Naive thymus-derived CD4-positive, alpha-beta T cell (primary cell): ENCODE data around the gene RRN3. TPM values are rescaled to one million over a fixed set of nuclear protein-coding genes. Genes with fewer than 3 reads are reported as not detected.
"Not testable (repeated sequence)": the region's sequence is repeated elsewhere in the genome, so short reads cannot be mapped to it uniquely, and the experiment has no call there.

ENCODE experiments used
- ATAC-seq: fragments of 150-1000 bp; cut with Tn5 transposase; 2 replicates; pipeline ENCODE4 v1.10.0; 2021; ENCODE audit warnings: mild to moderate bottlenecking, moderate library complexity
- CTCF ChIA-PET: fragments of 350-600 bp; sonication (Branson Sonifier 250); formaldehyde crosslinking; loops from one replicate; lab custom pipeline; 2021; ENCODE audit warnings: antibody characterized with exemption; lab: Charles Lee
- POLR2A ChIA-PET: fragments of 350-600 bp; sonication (Branson Sonifier 250); formaldehyde crosslinking; loops from one replicate; lab custom pipeline; 2021; ENCODE audit warnings: antibody characterized with exemption, inconsistent platforms; lab: Charles Lee
- DNase-seq, 9 donors: peaks; one replicate each; pipeline versions ENCODE4 v3.0.0 to v3.0.0-alpha.2; 2020 to 2022; ENCODE audit warnings: mixed read lengths in 1 of 9
- H3K27ac ChIP-seq: one replicate; pipeline ENCODE4 v1.7.0; 2013; ENCODE audit warnings: mild to moderate bottlenecking, low read depth, low read length, moderate library complexity
- H3K27me3 ChIP-seq, 2 donors: one replicate each; pipeline ENCODE4 v1.7.0; 2013; ENCODE audit warnings: low read length in 2 of 2, mild to moderate bottlenecking in 2 of 2, moderate library complexity in 2 of 2; ENCODE audit not compliant: control insufficient read depth in 2 of 2, insufficient read depth in 2 of 2
- H3K36me3 ChIP-seq, 3 experiments: 1 replicate in 2 of 3; 2 replicates in 1 of 3; pipeline ENCODE4 v1.7.0; 2013; ENCODE audit warnings: low read length in 3 of 3, mild to moderate bottlenecking in 3 of 3, moderate library complexity in 1 of 3; ENCODE audit not compliant: insufficient read depth in 3 of 3, control insufficient read depth in 2 of 3
- H3K4me1 ChIP-seq, 2 donors: one replicate each; pipeline ENCODE4 v1.7.0; 2013; ENCODE audit warnings: low read length in 2 of 2, mild to moderate bottlenecking in 2 of 2, moderate library complexity in 1 of 2; ENCODE audit not compliant: control insufficient read depth in 2 of 2, insufficient read depth in 2 of 2
- H3K4me3 ChIP-seq: 2 replicates; pipeline ENCODE4 v1.7.0; 2013; ENCODE audit warnings: mild to moderate bottlenecking, low read length
- H3K9me3 ChIP-seq, 3 experiments: 1 replicate in 2 of 3; 2 replicates in 1 of 3; pipeline ENCODE4 v1.7.0; 2013; ENCODE audit warnings: low read length in 3 of 3; ENCODE audit not compliant: control insufficient read depth in 2 of 3
- H3K27ac Mint-ChIP-seq, 9 donors: one replicate each; pipeline ENCODE4 v1.8.0; 2020 to 2022; ENCODE audit warnings: mixed read lengths in 9 of 9, mild to moderate bottlenecking in 8 of 9, moderate library complexity in 5 of 9, inconsistent platforms in 2 of 9
- H3K27me3 Mint-ChIP-seq, 5 donors: one replicate each; pipeline ENCODE4 v1.8.0; 2021 to 2022; ENCODE audit warnings: mixed read lengths in 5 of 5, mild to moderate bottlenecking in 1 of 5
- H3K36me3 Mint-ChIP-seq, 5 donors: one replicate each; pipeline ENCODE4 v1.8.0; 2020 to 2022; ENCODE audit warnings: mixed read lengths in 5 of 5, mild to moderate bottlenecking in 3 of 5, inconsistent platforms in 1 of 5
- H3K4me1 Mint-ChIP-seq, 7 donors: one replicate each; pipeline ENCODE4 v1.8.0; 2020 to 2022; ENCODE audit warnings: mixed read lengths in 7 of 7, mild to moderate bottlenecking in 3 of 7, inconsistent platforms in 1 of 7
- H3K4me3 Mint-ChIP-seq, 10 donors: one replicate each; pipeline ENCODE4 v1.8.0; 2020 to 2022; ENCODE audit warnings: mild to moderate bottlenecking in 10 of 10, mixed read lengths in 10 of 10, moderate library complexity in 6 of 10, inconsistent platforms in 2 of 10
- H3K9me3 Mint-ChIP-seq, 11 donors: one replicate each; pipeline ENCODE4 v1.8.0; 2020 to 2022; ENCODE audit warnings: mixed read lengths in 11 of 11, mild to moderate bottlenecking in 4 of 11, inconsistent platforms in 1 of 11, moderate library complexity in 1 of 11
- intact Hi-C, 2 donors: fragments of 100-400 bp; cut with micrococcal nuclease; formaldehyde crosslinking; loops; one replicate each; pipeline ENCODE4 v1.15.1; 2023
- polyA plus RNA-seq, 2 donors: library from polyadenylated mRNA; unstranded; fragments of 300-500 nt; fragmentation: Illumina TruSeq; gene quantifications; one replicate each; pipeline ENCODE4 v1.2.3, GENCODE V29; 2021
- total RNA-seq, 6 experiments: library from RNA in 5 of 6; stranded (reverse) in 5 of 6; gene quantifications; 1 replicate in 5 of 6; 2 replicates in 1 of 6; pipeline ENCODE4 v1.2.3 and lab custom pipeline; 2021 to 2026

The RRN3 gene
- total and polyA plus RNA-seq, 7 experiments from 2014 or later, result 27.3 to 46.9 (median 36.5) TPM

GRCh38 chr16:15028801-15029698, 65.0 kb downstream of the RRN3 start:
- POLR2A ChIA-PET, H3K27me3 ChIP-seq, H3K4me1 ChIP-seq, H3K4me3 Mint-ChIP-seq, intact Hi-C loops, H3K4me3 ChIP-seq, H3K27ac ChIP-seq, H3K27me3 Mint-ChIP-seq, H3K9me3 Mint-ChIP-seq, DNase-seq, H3K9me3 ChIP-seq, CTCF ChIA-PET: not testable (repeated sequence)
- Mint-ChIP-seq H3K27ac (peak overlapping the region in 4 of 9 donors; percentile 12 to 51 (median 42)), H3K4me1 (peaks cover 14 to 21% (median 19%) of the 10 kb centered on the region in 7 donors), H3K36me3 (peaks cover 11 to 51% (median 37%) of the 10 kb centered on the region in 5 donors)
- ATAC-seq, result peak; percentile 3
- peaks cover 5 to 69% (median 23%) of the 10 kb centered on the region in 3 experiments for H3K36me3 ChIP-seq

GRCh38 chr16:15028345-15028715, 65.7 kb downstream of the RRN3 start:
- POLR2A ChIA-PET, H3K27ac ChIP-seq, H3K9me3 Mint-ChIP-seq, H3K27me3 ChIP-seq, ATAC-seq, intact Hi-C loops, H3K4me1 ChIP-seq, H3K4me3 ChIP-seq, CTCF ChIA-PET, H3K27me3 Mint-ChIP-seq, H3K9me3 ChIP-seq, H3K4me3 Mint-ChIP-seq, DNase-seq: not testable (repeated sequence)
- Mint-ChIP-seq H3K4me1 (peaks cover 14 to 21% (median 19%) of the 10 kb centered on the region in 7 donors), H3K27ac (peak overlapping the region in 6 of 9 donors; percentile 12 to 68 (median 50)), H3K36me3 (peaks cover 11 to 50% (median 37%) of the 10 kb centered on the region in 5 donors)
- peaks cover 5 to 69% (median 16%) of the 10 kb centered on the region in 3 experiments for H3K36me3 ChIP-seq

- H3K27ac ChIP-seq, H3K9me3 Mint-ChIP-seq, H3K9me3 ChIP-seq, H3K27me3 ChIP-seq, POLR2A ChIA-PET, H3K4me3 ChIP-seq, H3K4me3 Mint-ChIP-seq, DNase-seq, H3K4me1 ChIP-seq, H3K27me3 Mint-ChIP-seq, intact Hi-C loops, ATAC-seq, CTCF ChIA-PET: not testable (repeated sequence)
- H3K36me3 ChIP-seq, result peaks cover 5 to 69% (median 10%) of the 10 kb centered on the region in 3 experiments
- Mint-ChIP-seq H3K4me1 (peaks cover 14 to 19% (median 17%) of the 10 kb centered on the region in 7 donors), H3K36me3 (peaks cover 11 to 50% (median 36%) of the 10 kb centered on the region in 5 donors), H3K27ac (peak overlapping the region in 6 of 9 donors; percentile 4 to 68 (median 47))
Measured at GRCh38 chr16:15027503-15028344, 66.3 kb downstream of the RRN3 start.

- H3K27me3 ChIP-seq, H3K9me3 ChIP-seq, CTCF ChIA-PET, H3K4me1 ChIP-seq, DNase-seq, intact Hi-C loops, H3K27me3 Mint-ChIP-seq, H3K4me3 Mint-ChIP-seq, H3K9me3 Mint-ChIP-seq, H3K4me3 ChIP-seq, H3K27ac ChIP-seq, POLR2A ChIA-PET, ATAC-seq: not testable (repeated sequence)
- peaks cover 4 to 63% (median 4%) of the 10 kb centered on the region in 3 experiments for H3K36me3 ChIP-seq
- peak overlapping the region in 2 of 9 donors; percentile 31 to 59 for H3K27ac Mint-ChIP-seq
- peaks cover 12 to 20% (median 15%) of the 10 kb centered on the region in 7 donors for H3K4me1 Mint-ChIP-seq
- peaks cover 11 to 52% (median 32%) of the 10 kb centered on the region in 5 donors for H3K36me3 Mint-ChIP-seq
Measured at GRCh38 chr16:15027051-15027450, 67.0 kb downstream of the RRN3 start.

- CTCF ChIA-PET, result not testable (repeated sequence)
- peaks cover 4 to 43% (median 26%) of the 10 kb centered on the region in 5 donors for H3K36me3 Mint-ChIP-seq
Measured at GRCh38 chr16:15025234-15025951, 68.7 kb downstream of the RRN3 start.

GRCh38 chr16:15024858-15025199, 69.2 kb downstream of the RRN3 start:
- intact Hi-C loops, H3K4me3 Mint-ChIP-seq, CTCF ChIA-PET, H3K27me3 ChIP-seq, H3K9me3 ChIP-seq, POLR2A ChIA-PET, H3K27me3 Mint-ChIP-seq, ATAC-seq, DNase-seq, H3K4me1 ChIP-seq, H3K9me3 Mint-ChIP-seq, H3K27ac ChIP-seq, H3K4me3 ChIP-seq: not testable (repeated sequence)
- peaks cover 0 to 51% (median 0%) of the 10 kb centered on the region in 3 experiments for H3K36me3 ChIP-seq
- Mint-ChIP-seq H3K27ac (peak overlapping the region in 7 of 9 donors; percentile 3 to 77 (median 55)), H3K4me1 (peaks cover 7 to 15% (median 14%) of the 10 kb centered on the region in 7 donors), H3K36me3 (peaks cover 4 to 43% (median 26%) of the 10 kb centered on the region in 5 donors)

More at GRCh38 chr16:15025234-15025951, 68.7 kb downstream of the RRN3 start:
- peak overlapping the region in 7 of 9 donors; percentile 3 to 77 (median 69) for H3K27ac Mint-ChIP-seq
- H3K4me3 ChIP-seq, H3K27me3 ChIP-seq, intact Hi-C loops, H3K27ac ChIP-seq, DNase-seq, H3K9me3 ChIP-seq, H3K4me1 ChIP-seq, H3K9me3 Mint-ChIP-seq, H3K27me3 Mint-ChIP-seq, ATAC-seq, POLR2A ChIA-PET, H3K4me3 Mint-ChIP-seq: not testable (repeated sequence)
- peaks cover 7 to 15% (median 14%) of the 10 kb centered on the region in 7 donors for H3K4me1 Mint-ChIP-seq
- peaks cover 0 to 51% (median 0%) of the 10 kb centered on the region in 3 experiments for H3K36me3 ChIP-seq
